H9 (cell line): ENCODE measurements around the gene SPAM1. TPM values are rescaled to one million over a fixed set of nuclear protein-coding genes. Genes with fewer than 3 reads are reported as not detected.

Source experiments
- DNase-seq: peaks from one replicate; pipeline ENCODE4 v3.0.0-alpha.2; 2017
- H2AFZ ChIP-seq: one replicate; pipeline ENCODE4 v1.6.1; 2013; ENCODE audit warnings: mild to moderate bottlenecking, low read length, control low read depth, moderate library complexity
- H2AK5ac ChIP-seq: 2 replicates; pipeline ENCODE4 v1.6.1; 2013; ENCODE audit warnings: low read length, control low read depth, mixed read lengths; ENCODE audit not compliant: insufficient read length
- H2BK120ac ChIP-seq: one replicate; pipeline ENCODE4 v1.6.1; 2013; ENCODE audit warnings: low read depth, mild to moderate bottlenecking, low read length, control low read depth, inconsistent platforms; ENCODE audit not compliant: poor library complexity, severe bottlenecking
- H2BK12ac ChIP-seq: 2 replicates; pipeline ENCODE4 v1.6.1; 2013; ENCODE audit warnings: low read length, control low read depth, mixed read lengths, low read depth; ENCODE audit not compliant: insufficient read length
- H2BK15ac ChIP-seq: 2 replicates; pipeline ENCODE4 v1.6.1; 2013; ENCODE audit warnings: low read depth, low read length, control low read depth
- H2BK20ac ChIP-seq: one replicate; pipeline ENCODE4 v1.6.1; 2013; ENCODE audit warnings: low read depth, mild to moderate bottlenecking, low read length, control low read depth, inconsistent platforms; ENCODE audit not compliant: poor library complexity, severe bottlenecking
- H2BK5ac ChIP-seq: 2 replicates; pipeline ENCODE4 v1.6.1; 2013; ENCODE audit warnings: low read length, control low read depth, mixed read lengths; ENCODE audit not compliant: insufficient read length
- H3K14ac ChIP-seq: 2 replicates; pipeline ENCODE4 v1.6.1; 2013; ENCODE audit warnings: low read length, control low read depth; ENCODE audit not compliant: insufficient read depth
- H3K18ac ChIP-seq: 2 replicates; pipeline ENCODE4 v1.6.1; 2013; ENCODE audit warnings: low read depth, mild to moderate bottlenecking, mixed read lengths, low read length, control low read depth; ENCODE audit not compliant: insufficient read length
- H3K23ac ChIP-seq: 2 replicates; pipeline ENCODE4 v1.6.1; 2013; ENCODE audit warnings: low read length, control low read depth, mixed read lengths, low read depth; ENCODE audit not compliant: insufficient read length
- H3K23me2 ChIP-seq: 2 replicates; pipeline ENCODE4 v1.6.1; 2013; ENCODE audit warnings: low read depth, mild to moderate bottlenecking, mixed read lengths, low read length, control low read depth; ENCODE audit not compliant: insufficient read length, poor library complexity, severe bottlenecking
- H3K27ac ChIP-seq: 2 replicates; pipeline ENCODE4 v1.5.1; 2013; ENCODE audit warnings: low read length, control low read depth, mixed read lengths, low read depth; ENCODE audit not compliant: insufficient read length
- H3K27me3 ChIP-seq: 2 replicates; pipeline ENCODE4 v1.6.1; 2013; ENCODE audit warnings: low read length, control low read depth, inconsistent platforms; ENCODE audit not compliant: insufficient read depth
- H3K4ac ChIP-seq: 2 replicates; pipeline ENCODE4 v1.6.1; 2013; ENCODE audit warnings: low read depth, mild to moderate bottlenecking, control low read depth, inconsistent platforms, low read length, moderate library complexity
- H3K4me1 ChIP-seq: 2 replicates; pipeline ENCODE4 v1.6.1; 2013; ENCODE audit warnings: low read length, control low read depth, inconsistent platforms; ENCODE audit not compliant: insufficient read depth
- H3K4me2 ChIP-seq: 2 replicates; pipeline ENCODE4 v1.6.1; 2013; ENCODE audit warnings: low read length, control low read depth, mixed read lengths; ENCODE audit not compliant: insufficient read length, insufficient read depth
- H3K56ac ChIP-seq: 2 replicates; pipeline ENCODE4 v1.6.1; 2013; ENCODE audit warnings: low read depth, mild to moderate bottlenecking, mixed read lengths, low read length, control low read depth; ENCODE audit not compliant: insufficient read length
- H3K79me1 ChIP-seq: 2 replicates; pipeline ENCODE4 v1.6.1; 2013; ENCODE audit warnings: low read depth, mild to moderate bottlenecking, moderate library complexity, low read length, control low read depth, inconsistent platforms; ENCODE audit not compliant: insufficient read depth, poor library complexity, severe bottlenecking
- H3K79me2 ChIP-seq: 2 replicates; pipeline ENCODE4 v1.6.1; 2013; ENCODE audit warnings: low read length, control low read depth, inconsistent platforms; ENCODE audit not compliant: insufficient read depth
- H3K9ac ChIP-seq: 2 replicates; pipeline ENCODE4 v1.6.1; 2013; ENCODE audit warnings: low read length, control low read depth, mixed read lengths; ENCODE audit not compliant: insufficient read length; ENCODE audit errors: extremely low read depth
- H3K9me3 ChIP-seq: one replicate; pipeline ENCODE4 v1.6.1; 2013; ENCODE audit warnings: low read depth, low read length, inconsistent platforms; ENCODE audit not compliant: control insufficient read depth
- H3T11ph ChIP-seq: one replicate; pipeline ENCODE4 v1.6.1; 2013; ENCODE audit warnings: mild to moderate bottlenecking, low read length, control low read depth, inconsistent platforms
- H4K20me1 ChIP-seq: one replicate; pipeline ENCODE4 v1.6.1; 2013; ENCODE audit not compliant: control insufficient read depth, insufficient read length, insufficient read depth
- H4K5ac ChIP-seq: 2 replicates; pipeline ENCODE4 v1.6.1; 2013; ENCODE audit warnings: low read depth, mild to moderate bottlenecking, mixed read lengths, low read length, control low read depth; ENCODE audit not compliant: insufficient read length
- H4K8ac ChIP-seq: replicated peaks from 2 replicates; pipeline ENCODE4 v1.6.1; 2013; ENCODE audit warnings: low read length, control low read depth, mixed read lengths, low read depth; ENCODE audit not compliant: insufficient read length
- H4K91ac ChIP-seq: 2 replicates; pipeline ENCODE4 v1.6.1; 2013; ENCODE audit warnings: low read depth, mild to moderate bottlenecking, moderate library complexity, mixed read lengths, low read length, control low read depth; ENCODE audit not compliant: insufficient read length
- H3K27ac Mint-ChIP-seq, 3 experiments: 2 replicates in 2 of 3; 3 replicates in 1 of 3; pipeline ENCODE4 v1.8.0; 2020 to 2021; ENCODE audit warnings: mixed read lengths in 3 of 3, mild to moderate bottlenecking in 1 of 3, moderate library complexity in 1 of 3
- H3K27me3 Mint-ChIP-seq: 2 replicates; pipeline ENCODE4 v1.8.0; 2021; ENCODE audit warnings: low read depth, mild to moderate bottlenecking, moderate library complexity, mixed read lengths
- H3K36me3 Mint-ChIP-seq, 3 experiments: 2 replicates in 2 of 3; 3 replicates in 1 of 3; pipeline ENCODE4 v1.8.0; 2020 to 2021; ENCODE audit warnings: low read depth in 3 of 3, mixed read lengths in 3 of 3; ENCODE audit not compliant: insufficient read depth in 1 of 3
- H3K4me1 Mint-ChIP-seq, 2 experiments: 2 replicates each; pipeline ENCODE4 v1.8.0; 2020; ENCODE audit warnings: mixed read lengths in 2 of 2
- H3K4me3 Mint-ChIP-seq, 2 experiments: 2 replicates in 1 of 2; 3 replicates in 1 of 2; pipeline ENCODE4 v1.8.0; 2020 to 2021; ENCODE audit warnings: mild to moderate bottlenecking in 2 of 2, mixed read lengths in 2 of 2, moderate library complexity in 1 of 2
- H3K9me3 Mint-ChIP-seq, 2 experiments: 2 replicates in 1 of 2; 3 replicates in 1 of 2; pipeline ENCODE4 v1.8.0; 2020; ENCODE audit warnings: mild to moderate bottlenecking in 2 of 2, mixed read lengths in 2 of 2, moderate library complexity in 1 of 2
- CTCF ChIP-seq: fragments of 200-600 bp; sonication (generic); conservative IDR thresholded peaks from 3 replicates; pipeline ENCODE4 v1.8.0; 2021; ENCODE audit warnings: antibody characterized with exemption, mild to moderate bottlenecking
- total RNA-seq: library from RNA; stranded (reverse); gene quantifications from 2 replicates; pipeline ENCODE4 v1.2.1, GENCODE V29; 2021

The SPAM1 gene
- total RNA-seq, 1 experiment from 2014 or later, result not detected

GRCh38 chr7:123979876-123980275 lies 54.8 kb downstream of the SPAM1 start:
- Histone ChIP-seq H4K20me1 (no peaks in the 10 kb centered on the region), H3K9me3 (no peaks in the 10 kb centered on the region), H3K4me1 (0 out of 2 replicates have a peak, but pooled peaks cover 2% of the 10 kb centered on the region), H4K91ac (no peak overlapping the region), H3K4ac (no peak overlapping the region), H2BK5ac (no peak overlapping the region), H3K14ac (no peak overlapping the region), H2BK15ac (no peak overlapping the region), H3T11ph (no peak overlapping the region), H2AK5ac (no peak overlapping the region), H3K56ac (no peak overlapping the region), H3K18ac (no peak overlapping the region), H4K5ac (no peak overlapping the region), H3K4me2 (no peak overlapping the region), H3K79me2 (no peaks in the 10 kb centered on the region), H2BK20ac (no peak overlapping the region), H2BK12ac (no peak overlapping the region), H2BK120ac (no peak overlapping the region), H2AFZ (no peak overlapping the region), H3K79me1 (no peaks in the 10 kb centered on the region), H3K9ac (no peak overlapping the region), H3K27me3 (no peaks in the 10 kb centered on the region; the same call in 1 of the 2 replicates), H3K23ac (no peak overlapping the region), H4K8ac (no peak overlapping the region), H3K27ac (no peak overlapping the region), H3K23me2 (no peaks in the 10 kb centered on the region)
- Mint-ChIP-seq H3K4me1 (peaks cover 9% of the 10 kb centered on the region in 2 experiments), H3K27ac (0 out of 7 replicates have a peak overlapping the region, but pooled peaks of 1 of the 3 experiments have one; percentile 5), H3K4me3 (no peak overlapping the region), H3K36me3 (peaks cover 1 to 5% (median 4%) of the 10 kb centered on the region in 3 experiments; a peak in 4 of 7 replicates), H3K27me3 (no peaks in the 10 kb centered on the region; the same call in 1 of the 2 replicates), H3K9me3 (peaks cover 8 to 10% of the 10 kb centered on the region in 2 experiments)
- no peak for DNase-seq
- no peak for TF ChIP-seq CTCF
